Mucosa of rectum (tissue), 2 donors: ENCODE results near the gene PRKCA.
"Not testable (repeated sequence)": the region's sequence is repeated elsewhere in the genome, so short reads cannot be mapped to it uniquely, and the experiment has no call there.

Experiments
- H3K27ac ChIP-seq, 2 donors: one replicate each; pipeline ENCODE4 v1.7.0; 2013; ENCODE audit warnings: inconsistent platforms in 2 of 2, low read depth in 2 of 2, low read length in 2 of 2
- H3K27me3 ChIP-seq, 2 donors: one replicate each; pipeline ENCODE4 v1.7.0; 2013; ENCODE audit warnings: low read length in 2 of 2; ENCODE audit not compliant: control insufficient read depth in 2 of 2, insufficient read depth in 2 of 2
- H3K36me3 ChIP-seq, 2 donors: one replicate each; pipeline ENCODE4 v1.7.0; 2013; ENCODE audit warnings: low read length in 2 of 2; ENCODE audit not compliant: control insufficient read depth in 2 of 2, insufficient read depth in 2 of 2
- H3K4me1 ChIP-seq, 2 donors: one replicate each; pipeline ENCODE4 v1.7.0; 2013; ENCODE audit warnings: low read length in 2 of 2, mild to moderate bottlenecking in 1 of 2; ENCODE audit not compliant: control insufficient read depth in 2 of 2, insufficient read depth in 2 of 2
- H3K4me3 ChIP-seq, 2 donors: one replicate each; pipeline ENCODE4 v1.7.0; 2013; ENCODE audit warnings: low read length in 2 of 2
- H3K9ac ChIP-seq, 2 donors: one replicate each; pipeline ENCODE4 v1.7.0; 2013; ENCODE audit warnings: low read length in 2 of 2, low read depth in 1 of 2, mild to moderate bottlenecking in 1 of 2
- H3K9me3 ChIP-seq, 2 donors: one replicate each; pipeline ENCODE4 v1.7.0; 2013; ENCODE audit warnings: low read length in 2 of 2; ENCODE audit not compliant: control insufficient read depth in 2 of 2
- donor health status: healthy.
- donor health status: Normal muscosa, but diverticular disease.

PRKCA gene

GRCh38 chr17:66477615-66478283 is 175.3 kb downstream of the PRKCA start:
- H3K27ac ChIP-seq, result no peak overlapping the region
- no peaks in the 10 kb centered on the region for H3K4me1 ChIP-seq

GRCh38 chr17:66479230-66479889 is 176.9 kb downstream of the PRKCA start:
- not testable (repeated sequence) for H3K4me1 ChIP-seq, H3K27ac ChIP-seq, H3K9me3 ChIP-seq, H3K36me3 ChIP-seq, H3K27me3 ChIP-seq, H3K9ac ChIP-seq, H3K4me3 ChIP-seq

More at GRCh38 chr17:66477615-66478283, 175.3 kb downstream of the PRKCA start:
- no peaks in the 10 kb centered on the region for H3K9me3 ChIP-seq
- H3K9ac ChIP-seq, result no peak overlapping the region
- no peaks in the 10 kb centered on the region for H3K36me3 ChIP-seq
- H3K27me3 ChIP-seq, result no peaks in the 10 kb centered on the region
- H3K4me3 ChIP-seq, result no peak overlapping the region

GRCh38 chr17:66480243-66480642 is 177.8 kb downstream of the PRKCA start:
- Histone ChIP-seq H3K27ac (no peak overlapping the region), H3K9me3 (no peaks in the 10 kb centered on the region), H3K4me1 (no peaks in the 10 kb centered on the region), H3K27me3 (no peaks in the 10 kb centered on the region), H3K36me3 (no peaks in the 10 kb centered on the region), H3K9ac (no peak overlapping the region), H3K4me3 (no peak overlapping the region)

- H3K4me1 ChIP-seq, result no peaks in the 10 kb centered on the region
- H3K9me3 ChIP-seq, result no peaks in the 10 kb centered on the region
- no peaks in the 10 kb centered on the region for H3K27me3 ChIP-seq
- H3K36me3 ChIP-seq, result no peaks in the 10 kb centered on the region
- H3K27ac ChIP-seq, result no peak overlapping the region
- H3K4me3 ChIP-seq, result no peak overlapping the region
- no peak overlapping the region for H3K9ac ChIP-seq
Measured at GRCh38 chr17:66480802-66481201, 178.4 kb downstream of the PRKCA start.

GRCh38 chr17:66481271-66481670 is 178.9 kb downstream of the PRKCA start:
- H3K27ac ChIP-seq, result no peak overlapping the region
- H3K4me3 ChIP-seq, result no peak overlapping the region
- no peaks in the 10 kb centered on the region for H3K36me3 ChIP-seq
- H3K9me3 ChIP-seq, result no peaks in the 10 kb centered on the region
- no peaks in the 10 kb centered on the region for H3K4me1 ChIP-seq
- no peak overlapping the region for H3K9ac ChIP-seq
- H3K27me3 ChIP-seq, result no peaks in the 10 kb centered on the region

GRCh38 chr17:66483906-66484305 is 181.5 kb downstream of the PRKCA start:
- H3K4me3 ChIP-seq, result no peak overlapping the region
- H3K9me3 ChIP-seq, result no peaks in the 10 kb centered on the region
- H3K9ac ChIP-seq, result no peak overlapping the region
- H3K36me3 ChIP-seq, result no peaks in the 10 kb centered on the region
- no peaks in the 10 kb centered on the region for H3K27me3 ChIP-seq
- no peak overlapping the region for H3K27ac ChIP-seq
- H3K4me1 ChIP-seq, result peaks cover 0 to 2% of the 10 kb centered on the region in 2 donors

- Histone ChIP-seq H3K4me3 (no peak overlapping the region), H3K36me3 (no peaks in the 10 kb centered on the region), H3K27ac (no peak overlapping the region), H3K4me1 (peaks cover 0 to 2% of the 10 kb centered on the region in 2 donors), H3K9ac (no peak overlapping the region), H3K9me3 (no peaks in the 10 kb centered on the region), H3K27me3 (no peaks in the 10 kb centered on the region)
Measured at GRCh38 chr17:66485309-66485947, 183.0 kb downstream of the PRKCA start.

- Histone ChIP-seq H3K4me3 (no peak overlapping the region), H3K36me3 (no peaks in the 10 kb centered on the region), H3K27ac (no peak overlapping the region)
Measured at GRCh38 chr17:66487121-66487520, 184.7 kb downstream of the PRKCA start.

GRCh38 chr17:66487981-66488468 is 185.6 kb downstream of the PRKCA start:
- Histone ChIP-seq H3K4me3 (no peak overlapping the region), H3K27ac (no peak overlapping the region), H3K9ac (no peak overlapping the region), H3K27me3 (no peaks in the 10 kb centered on the region), H3K36me3 (no peaks in the 10 kb centered on the region), H3K4me1 (peaks cover 0 to 2% of the 10 kb centered on the region in 2 donors), H3K9me3 (no peaks in the 10 kb centered on the region)

More at GRCh38 chr17:66487121-66487520, 184.7 kb downstream of the PRKCA start:
- H3K9me3 ChIP-seq, result no peaks in the 10 kb centered on the region
- H3K27me3 ChIP-seq, result no peaks in the 10 kb centered on the region
- H3K4me1 ChIP-seq, result peaks cover 0 to 2% of the 10 kb centered on the region in 2 donors
- no peak overlapping the region for H3K9ac ChIP-seq

- no peak overlapping the region for H3K4me3 ChIP-seq
- H3K4me1 ChIP-seq, result peaks cover 0 to 2% of the 10 kb centered on the region in 2 donors
- H3K27ac ChIP-seq, result no peak overlapping the region
- no peaks in the 10 kb centered on the region for H3K36me3 ChIP-seq
- H3K9me3 ChIP-seq, result no peaks in the 10 kb centered on the region
- H3K9ac ChIP-seq, result no peak overlapping the region
- H3K27me3 ChIP-seq, result no peaks in the 10 kb centered on the region
Measured at GRCh38 chr17:66488864-66489263, 186.5 kb downstream of the PRKCA start.
